GM12864 (cell line): ENCODE data around the gene SOCS1.

Source experiments
- DNase-seq: peaks from one replicate; pipeline ENCODE4 v3.0.0-alpha.2; 2011; ENCODE audit warnings: low read depth
- H3K4me3 ChIP-seq: 2 replicates; pipeline ENCODE4 v1.5.1; 2011; ENCODE audit warnings: mild to moderate bottlenecking, low read depth, low read length, control low read depth
- TF ChIP-seq, protein P1 (sequence below): IDR thresholded peaks from 2 replicates; pipeline ENCODE4 v1.5.1; 2011; ENCODE audit warnings: low read depth, mild to moderate bottlenecking, moderate library complexity, low read length, control low read depth, inconsistent platforms; ENCODE audit errors: missing control alignments

The SOCS1 gene

DNA sequence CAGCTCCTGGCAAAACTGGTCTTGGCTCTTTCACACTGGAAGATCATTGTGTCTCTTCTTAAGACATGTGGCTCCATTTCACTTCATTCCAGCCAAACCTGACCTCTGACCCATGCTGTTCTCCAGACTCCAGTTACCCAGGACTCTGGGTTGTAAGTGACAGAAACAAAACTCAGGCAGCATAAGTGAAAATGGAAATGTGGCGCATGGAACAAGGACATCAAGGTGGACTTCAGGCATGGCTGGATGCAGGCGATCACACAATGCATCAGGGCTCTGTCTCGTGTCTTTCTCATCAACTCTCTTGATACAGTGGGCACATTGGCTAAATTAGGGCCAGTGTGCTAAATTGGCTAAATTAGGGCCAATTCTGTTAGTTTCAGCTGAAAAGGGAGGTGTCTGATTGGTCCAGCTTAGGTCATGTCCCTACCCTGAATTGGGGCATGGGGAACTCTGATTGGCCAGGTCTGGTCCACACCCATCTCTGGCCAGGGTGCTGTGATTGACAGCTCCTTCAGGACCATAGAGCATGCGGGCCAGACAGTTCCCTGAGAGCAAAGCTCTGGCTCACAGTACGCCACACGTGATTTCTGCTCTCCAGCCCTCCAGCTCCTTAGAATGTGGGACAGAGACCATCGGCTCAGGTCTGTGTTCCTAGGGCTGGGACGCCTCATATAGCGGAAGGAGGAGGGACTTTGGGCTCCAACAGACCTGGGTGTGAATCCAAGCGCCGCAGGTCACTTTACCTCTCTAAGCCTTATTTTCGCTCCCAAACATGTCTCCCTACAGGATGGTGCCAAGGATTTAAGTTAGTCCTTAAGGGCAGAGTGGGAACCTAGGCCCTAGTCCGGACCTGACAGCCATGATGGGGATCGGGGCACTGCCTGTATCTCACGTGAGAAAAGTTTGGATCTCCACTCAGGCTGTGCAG lies 17.5 kb downstream of the SOCS1 start:
- no peak for DNase-seq
- TF ChIP-seq, protein P1, sequence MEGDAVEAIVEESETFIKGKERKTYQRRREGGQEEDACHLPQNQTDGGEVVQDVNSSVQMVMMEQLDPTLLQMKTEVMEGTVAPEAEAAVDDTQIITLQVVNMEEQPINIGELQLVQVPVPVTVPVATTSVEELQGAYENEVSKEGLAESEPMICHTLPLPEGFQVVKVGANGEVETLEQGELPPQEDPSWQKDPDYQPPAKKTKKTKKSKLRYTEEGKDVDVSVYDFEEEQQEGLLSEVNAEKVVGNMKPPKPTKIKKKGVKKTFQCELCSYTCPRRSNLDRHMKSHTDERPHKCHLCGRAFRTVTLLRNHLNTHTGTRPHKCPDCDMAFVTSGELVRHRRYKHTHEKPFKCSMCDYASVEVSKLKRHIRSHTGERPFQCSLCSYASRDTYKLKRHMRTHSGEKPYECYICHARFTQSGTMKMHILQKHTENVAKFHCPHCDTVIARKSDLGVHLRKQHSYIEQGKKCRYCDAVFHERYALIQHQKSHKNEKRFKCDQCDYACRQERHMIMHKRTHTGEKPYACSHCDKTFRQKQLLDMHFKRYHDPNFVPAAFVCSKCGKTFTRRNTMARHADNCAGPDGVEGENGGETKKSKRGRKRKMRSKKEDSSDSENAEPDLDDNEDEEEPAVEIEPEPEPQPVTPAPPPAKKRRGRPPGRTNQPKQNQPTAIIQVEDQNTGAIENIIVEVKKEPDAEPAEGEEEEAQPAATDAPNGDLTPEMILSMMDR = no peak
- no peak overlapping the region for H3K4me3 ChIP-seq

DNA sequence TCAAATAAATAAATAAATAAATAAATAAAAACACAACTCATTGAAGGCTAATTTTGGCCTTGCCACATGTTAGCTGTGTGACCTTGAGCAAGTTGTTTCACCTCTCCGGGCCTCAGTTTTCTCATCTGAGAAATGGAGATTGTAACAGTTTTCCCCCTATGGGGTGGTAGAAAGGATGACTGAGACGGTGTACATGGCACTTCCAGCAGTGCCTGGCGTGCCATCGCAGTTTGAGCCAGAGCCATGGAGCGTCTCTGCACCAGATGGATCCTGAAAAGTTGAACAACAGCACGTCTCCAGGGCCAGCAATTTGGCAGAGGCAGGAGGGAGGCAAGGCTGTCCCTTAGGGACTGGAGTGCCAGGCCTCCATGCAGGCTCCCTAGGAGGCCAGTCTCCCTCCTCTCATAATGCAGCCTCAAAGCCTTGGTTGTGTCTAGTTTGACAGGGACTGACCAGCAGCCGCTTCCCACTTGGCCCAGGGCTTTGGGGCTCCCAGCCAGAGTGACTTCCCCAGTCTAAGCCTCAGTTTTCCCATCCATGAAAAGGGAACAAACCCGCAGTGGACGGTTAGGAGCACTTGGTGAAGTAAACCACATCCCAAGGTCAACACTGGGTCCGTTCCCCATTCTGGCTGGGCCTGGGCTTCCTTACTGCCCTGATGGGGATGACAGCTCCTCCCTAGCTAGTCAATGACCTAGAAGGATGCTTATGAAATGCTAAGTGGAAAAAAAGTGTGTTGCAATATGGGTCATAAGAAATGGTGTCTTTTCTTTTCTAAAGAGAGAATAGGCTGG lies 19.3 kb downstream of the SOCS1 start:
- TF ChIP-seq, protein P1 = no peak
- H3K4me3 ChIP-seq = no peak overlapping the region
- no peak for DNase-seq

GRCh38 chr16:11235703-11235991 lies 20.4 kb downstream of the SOCS1 start:
- DNase-seq = no peak
- TF ChIP-seq, protein P1 = no peak
- no peak overlapping the region for H3K4me3 ChIP-seq

GRCh38 chr16:11234884-11235702 lies 20.9 kb downstream of the SOCS1 start:
- DNase-seq = no peak
- H3K4me3 ChIP-seq = no peak overlapping the region
- TF ChIP-seq, protein P1 = no peak

DNA sequence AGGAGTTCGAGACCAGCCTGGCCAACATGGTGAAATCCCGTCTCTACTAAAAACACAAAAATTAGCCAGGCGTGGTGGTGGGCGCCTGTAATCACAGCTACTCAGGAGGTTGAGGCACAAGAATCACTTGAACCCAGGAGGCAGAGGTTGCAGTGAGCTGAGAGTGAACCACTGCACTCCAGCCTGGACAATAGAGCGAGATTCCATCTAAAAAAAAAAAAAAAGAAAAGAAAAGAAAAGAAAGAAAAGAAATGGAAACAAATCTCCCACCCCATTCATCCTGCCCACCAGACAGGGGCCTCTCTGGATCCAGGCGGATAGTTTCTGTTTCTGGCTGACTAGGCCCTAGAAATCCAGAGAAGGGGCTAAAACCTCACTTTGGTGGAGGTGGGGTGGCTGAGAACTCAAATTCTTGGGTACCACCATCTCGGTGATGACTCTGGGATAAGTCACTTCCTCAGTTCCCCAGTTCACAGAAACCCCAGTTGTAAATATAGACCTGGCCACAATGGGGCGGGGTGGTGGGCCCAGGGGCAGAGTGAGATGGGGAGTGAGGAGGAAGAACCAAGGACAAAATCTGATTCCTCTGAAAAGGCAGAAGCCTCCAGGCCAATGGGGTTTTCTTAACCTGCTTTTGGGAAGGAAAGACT lies 22.2 kb downstream of the SOCS1 start:
- no peak for DNase-seq

More for the DNA sequence above, 22.2 kb downstream of the SOCS1 start:
- TF ChIP-seq, protein P1 = peak; percentile 4
- no peak overlapping the region for H3K4me3 ChIP-seq
